Epidermal melanocyte (primary cell): Measurements from ENCODE around the gene EFNA1.
A peak's percentile ranks its signal among the peaks of the same experiment; 100 is the strongest.

Experiments
- DNase-seq: peaks from one replicate; pipeline ENCODE4 v3.0.0; 2011; ENCODE audit warnings: low spot score; ENCODE audit not compliant: insufficient read length

The EFNA1 gene

GRCh38 chr1:155174324-155175280 is 46.9 kb downstream of the EFNA1 start:
- DNase-seq, result no peak

GRCh38 chr1:155175281-155175926 is 47.7 kb downstream of the EFNA1 start:
- DNase-seq, result no peak

- DNase-seq, result no peak
Observed at GRCh38 chr1:155175927-155176371, 48.3 kb downstream of the EFNA1 start.

GRCh38 chr1:155176544-155177071 is 48.9 kb downstream of the EFNA1 start:
- DNase-seq, result peak; percentile 99

GRCh38 chr1:155177192-155177917 is 49.7 kb downstream of the EFNA1 start:
- DNase-seq, result no peak

GRCh38 chr1:155177918-155178281 is 50.2 kb downstream of the EFNA1 start:
- no peak for DNase-seq

GRCh38 chr1:155178441-155179111 is 50.9 kb downstream of the EFNA1 start:
- no peak for DNase-seq

- DNase-seq, result no peak
Observed at GRCh38 chr1:155179112-155180031, 51.7 kb downstream of the EFNA1 start.

GRCh38 chr1:155181371-155182051 is 53.8 kb downstream of the EFNA1 start:
- DNase-seq, result no peak

GRCh38 chr1:155182052-155182550 is 54.4 kb downstream of the EFNA1 start:
- DNase-seq, result no peak

GRCh38 chr1:155183775-155184221 is 56.1 kb downstream of the EFNA1 start:
- DNase-seq, result no peak

GRCh38 chr1:155184351-155184811 is 56.7 kb downstream of the EFNA1 start:
- no peak for DNase-seq
